ENCODE measurements around the gene MRPS18B. TPM values are rescaled to one million over a fixed set of nuclear protein-coding genes. Genes with fewer than 3 reads are reported as not detected.

MRPS18B gene
- total RNA-seq, 4 donors from 2014 or later, result 48.1 to 85.7 (median 62.4) TPM

DNA sequence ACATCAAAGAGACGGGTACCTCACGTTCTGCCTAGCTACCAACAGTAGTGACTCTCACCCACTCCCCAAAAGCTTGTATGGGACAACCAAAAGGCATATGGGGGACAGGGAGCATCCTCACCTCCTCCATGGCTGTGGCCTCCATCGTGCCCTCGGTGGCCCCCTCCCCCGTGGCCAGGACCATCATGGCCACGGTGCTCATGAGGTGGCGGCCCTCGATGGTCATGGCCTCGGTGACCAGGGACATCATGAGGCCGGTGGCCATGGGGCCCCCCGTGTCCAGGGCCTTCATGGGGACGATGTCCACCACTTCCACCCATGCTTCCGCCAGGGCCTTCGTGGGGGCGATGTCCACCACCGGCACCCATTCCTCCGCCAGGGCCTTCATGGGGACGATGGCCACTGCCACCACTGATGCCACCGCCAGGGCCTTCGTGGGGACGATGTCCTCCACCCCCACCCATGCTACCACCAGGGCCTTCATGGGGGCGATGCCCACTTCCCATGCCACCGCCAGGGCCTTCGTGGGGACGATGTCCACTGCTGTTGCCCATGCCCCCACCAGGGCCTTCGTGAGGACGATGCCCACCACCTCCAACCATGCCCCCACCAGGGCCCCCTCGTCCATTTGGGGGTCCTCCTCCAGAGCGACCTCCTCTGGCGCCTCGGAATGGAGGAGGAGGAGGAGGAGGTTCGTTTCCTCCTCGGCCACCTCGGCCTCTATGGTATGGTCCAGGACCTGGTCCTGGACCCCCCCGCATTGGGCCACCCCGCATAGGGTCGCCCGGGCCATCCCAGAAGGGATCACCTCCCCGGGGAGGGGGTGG lies 15.6 kb upstream of the MRPS18B start:
- Histone ChIP-seq H3K27ac (no peak overlapping the region), H3K4me3 (no peak overlapping the region), H3K9me3 (no peaks in the 10 kb centered on the region), H3K27me3 (no peaks in the 10 kb centered on the region), H3K36me3 (peaks cover 69% of the 10 kb centered on the region), H3K4me1 (peaks cover 4% of the 10 kb centered on the region)
- DNase-seq (ENCODE audit: low spot score in 2 of 2), result no peak
- TF ChIP-seq POLR2AphosphoS5 (IDR thresholded peaks at IDR 0.05) (no peak), POLR2A (IDR thresholded peaks at IDR 0.05) (no peak), EP300 (IDR thresholded peaks at IDR 0.05) (no peak)
- TF ChIP-seq, protein P1, sequence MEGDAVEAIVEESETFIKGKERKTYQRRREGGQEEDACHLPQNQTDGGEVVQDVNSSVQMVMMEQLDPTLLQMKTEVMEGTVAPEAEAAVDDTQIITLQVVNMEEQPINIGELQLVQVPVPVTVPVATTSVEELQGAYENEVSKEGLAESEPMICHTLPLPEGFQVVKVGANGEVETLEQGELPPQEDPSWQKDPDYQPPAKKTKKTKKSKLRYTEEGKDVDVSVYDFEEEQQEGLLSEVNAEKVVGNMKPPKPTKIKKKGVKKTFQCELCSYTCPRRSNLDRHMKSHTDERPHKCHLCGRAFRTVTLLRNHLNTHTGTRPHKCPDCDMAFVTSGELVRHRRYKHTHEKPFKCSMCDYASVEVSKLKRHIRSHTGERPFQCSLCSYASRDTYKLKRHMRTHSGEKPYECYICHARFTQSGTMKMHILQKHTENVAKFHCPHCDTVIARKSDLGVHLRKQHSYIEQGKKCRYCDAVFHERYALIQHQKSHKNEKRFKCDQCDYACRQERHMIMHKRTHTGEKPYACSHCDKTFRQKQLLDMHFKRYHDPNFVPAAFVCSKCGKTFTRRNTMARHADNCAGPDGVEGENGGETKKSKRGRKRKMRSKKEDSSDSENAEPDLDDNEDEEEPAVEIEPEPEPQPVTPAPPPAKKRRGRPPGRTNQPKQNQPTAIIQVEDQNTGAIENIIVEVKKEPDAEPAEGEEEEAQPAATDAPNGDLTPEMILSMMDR (IDR thresholded peaks at IDR 0.05), result no peak
- WGBS, result 88% methylated on average over 22 of the region's 39 CpGs

DNA sequence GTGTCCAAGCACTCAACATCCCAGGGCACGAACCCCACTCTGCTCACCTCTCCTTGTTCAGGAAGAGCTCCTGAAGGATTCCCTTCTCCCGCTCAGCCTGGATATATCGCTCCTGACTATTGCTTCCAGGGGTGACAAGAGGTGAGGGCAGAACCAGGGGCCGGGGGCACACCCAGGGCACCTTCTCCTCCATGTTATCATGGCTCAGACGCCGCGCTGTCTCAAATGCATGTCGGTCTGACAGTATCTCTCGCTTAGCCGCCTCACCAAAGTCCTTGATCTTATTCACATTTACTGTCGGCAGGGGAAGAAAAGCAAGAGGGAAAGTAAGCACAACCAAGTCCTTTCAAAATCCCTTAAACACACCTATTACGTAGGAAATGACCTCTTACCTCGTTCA lies 13.7 kb upstream of the MRPS18B start:
- H3K4me1 ChIP-seq, result no peaks in the 10 kb centered on the region
- TF ChIP-seq POLR2AphosphoS5 (IDR thresholded peaks at IDR 0.05) (no peak), POLR2A (IDR thresholded peaks at IDR 0.05) (no peak), EP300 (IDR thresholded peaks at IDR 0.05) (no peak)
- TF ChIP-seq, protein P1 (IDR thresholded peaks at IDR 0.05), result no peak
- no peaks in the 10 kb centered on the region for H3K9me3 ChIP-seq
- no peaks in the 10 kb centered on the region for H3K27me3 ChIP-seq
- WGBS, result 93% methylated on average over 13 of the region's 13 CpGs
- no peak overlapping the region for H3K4me3 ChIP-seq
- no peak overlapping the region for H3K27ac ChIP-seq
- peaks cover 86% of the 10 kb centered on the region for H3K36me3 ChIP-seq
- DNase-seq (ENCODE audit: low spot score in 2 of 2), result no peak

DNA sequence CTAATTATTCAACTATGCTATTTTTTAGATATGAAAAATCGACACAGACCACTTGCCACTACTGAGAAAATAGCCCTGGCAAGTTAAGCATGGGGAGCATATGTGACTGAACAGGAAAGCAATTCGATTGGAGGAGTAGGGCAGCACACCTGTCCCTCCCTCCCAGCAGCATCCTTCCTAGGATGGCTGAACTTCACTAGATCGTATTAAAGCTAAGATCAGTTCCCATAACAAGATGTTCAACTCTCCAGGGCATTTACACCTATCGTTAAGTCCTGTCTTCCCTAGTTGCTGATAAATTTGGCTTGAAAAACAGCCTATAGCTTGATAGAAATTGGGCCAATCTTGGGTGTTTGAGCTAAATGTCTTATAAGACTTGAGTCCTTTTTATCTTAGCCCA lies 7.6 kb upstream of the MRPS18B start:
- peaks cover 47% of the 10 kb centered on the region for H3K4me1 ChIP-seq
- TF ChIP-seq EP300 (IDR thresholded peaks at IDR 0.05) (no peak), POLR2A (IDR thresholded peaks at IDR 0.05) (no peak), POLR2AphosphoS5 (IDR thresholded peaks at IDR 0.05) (no peak)
- TF ChIP-seq, protein P1 (IDR thresholded peaks at IDR 0.05), result no peak
- H3K4me3 ChIP-seq, result no peak overlapping the region
- no peaks in the 10 kb centered on the region for H3K9me3 ChIP-seq
- H3K27ac ChIP-seq, result no peak overlapping the region
- DNase-seq (ENCODE audit: low spot score in 2 of 2), result no peak
- no peaks in the 10 kb centered on the region for H3K27me3 ChIP-seq
- H3K36me3 ChIP-seq, result peaks cover 42% of the 10 kb centered on the region
- 82% methylated on average over 4 of the region's 4 CpGs for whole genome bisulfite sequencing

DNA sequence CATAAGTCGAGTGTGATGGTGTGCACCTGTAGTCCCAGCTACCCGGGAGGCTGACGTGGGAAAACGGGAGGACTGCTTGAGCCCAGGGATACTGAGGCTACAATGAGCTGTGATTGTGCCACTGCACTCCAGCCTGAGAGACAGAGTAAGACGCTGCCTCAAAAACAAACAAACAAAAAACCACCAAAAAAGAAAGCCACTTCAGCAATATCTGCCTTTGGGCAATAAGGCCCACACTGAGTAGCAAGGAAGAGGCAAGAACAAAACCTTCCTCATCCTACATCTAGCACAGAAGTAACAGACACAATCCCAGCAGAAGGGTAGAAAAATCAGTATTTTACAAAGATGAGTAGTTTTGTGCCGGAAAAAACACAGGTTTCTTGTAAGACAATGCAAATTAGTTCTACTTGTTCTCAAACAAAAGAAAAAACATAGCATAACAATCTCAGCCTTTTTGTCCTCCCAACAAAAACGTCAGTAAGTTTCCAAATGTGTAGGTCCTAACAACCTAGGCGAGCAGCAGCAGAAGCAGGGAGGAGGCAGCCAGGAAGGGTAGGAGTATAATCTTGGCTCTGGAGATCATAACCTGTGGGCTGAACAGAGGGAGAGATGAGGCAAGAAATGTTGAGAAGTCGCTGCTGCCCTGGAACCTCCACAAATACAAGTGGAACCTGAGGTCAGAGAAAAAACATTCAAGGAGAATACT lies 6.3 kb upstream of the MRPS18B start:
- peaks cover 32% of the 10 kb centered on the region for H3K36me3 ChIP-seq
- WGBS, result 66% methylated on average over 9 of the region's 9 CpGs
- no peak for DNase-seq (ENCODE audit: low spot score in 2 of 2)
- no peak overlapping the region for H3K27ac ChIP-seq
- no peak for TF ChIP-seq POLR2AphosphoS5 (IDR thresholded peaks at IDR 0.05)
- TF ChIP-seq EP300 (IDR thresholded peaks at IDR 0.05), result no peak
- no peak for TF ChIP-seq POLR2A (IDR thresholded peaks at IDR 0.05)
- H3K9me3 ChIP-seq, result no peaks in the 10 kb centered on the region
- H3K4me1 ChIP-seq, result peaks cover 47% of the 10 kb centered on the region
- no peak overlapping the region for H3K4me3 ChIP-seq
- H3K27me3 ChIP-seq, result no peaks in the 10 kb centered on the region

DNA sequence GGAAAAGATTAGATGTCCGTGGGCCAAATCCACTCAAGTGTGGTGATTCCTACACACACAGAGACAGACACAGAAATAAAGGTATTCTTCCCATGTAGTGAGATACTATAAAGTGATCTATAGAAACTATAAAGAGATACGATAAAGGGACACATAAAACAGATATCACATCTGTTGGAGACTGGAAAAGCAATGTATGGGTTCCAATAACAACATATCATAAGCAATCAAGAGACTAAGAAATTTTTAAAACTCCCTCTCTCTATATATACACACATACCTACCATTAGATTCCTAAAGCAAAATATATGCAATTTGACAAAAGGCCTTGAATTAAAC lies 5.8 kb upstream of the MRPS18B start:
- DNase-seq (ENCODE audit: low spot score in 2 of 2), result no peak
- H3K27ac ChIP-seq, result no peak overlapping the region
- TF ChIP-seq, protein P1 (IDR thresholded peaks at IDR 0.05), result no peak
- TF ChIP-seq POLR2A (IDR thresholded peaks at IDR 0.05), result no peak
- no peak for TF ChIP-seq EP300 (IDR thresholded peaks at IDR 0.05)
- no peak for TF ChIP-seq POLR2AphosphoS5 (IDR thresholded peaks at IDR 0.05)
- H3K27me3 ChIP-seq, result no peaks in the 10 kb centered on the region
- H3K4me3 ChIP-seq, result no peak overlapping the region
- 70% methylated on average over 2 of the region's 2 CpGs for WGBS
- peaks cover 47% of the 10 kb centered on the region for H3K4me1 ChIP-seq
- no peaks in the 10 kb centered on the region for H3K9me3 ChIP-seq
- peaks cover 32% of the 10 kb centered on the region for H3K36me3 ChIP-seq

Data from suprapubic skin (tissue), 4 donors.